COR-L47 (cell line): ENCODE results near the gene NTM.

Source experiments
- DNase-seq: peaks from one replicate; lab custom pipeline; 2025; lab: John Stamatoyannopoulos, UW

The NTM gene

DNA sequence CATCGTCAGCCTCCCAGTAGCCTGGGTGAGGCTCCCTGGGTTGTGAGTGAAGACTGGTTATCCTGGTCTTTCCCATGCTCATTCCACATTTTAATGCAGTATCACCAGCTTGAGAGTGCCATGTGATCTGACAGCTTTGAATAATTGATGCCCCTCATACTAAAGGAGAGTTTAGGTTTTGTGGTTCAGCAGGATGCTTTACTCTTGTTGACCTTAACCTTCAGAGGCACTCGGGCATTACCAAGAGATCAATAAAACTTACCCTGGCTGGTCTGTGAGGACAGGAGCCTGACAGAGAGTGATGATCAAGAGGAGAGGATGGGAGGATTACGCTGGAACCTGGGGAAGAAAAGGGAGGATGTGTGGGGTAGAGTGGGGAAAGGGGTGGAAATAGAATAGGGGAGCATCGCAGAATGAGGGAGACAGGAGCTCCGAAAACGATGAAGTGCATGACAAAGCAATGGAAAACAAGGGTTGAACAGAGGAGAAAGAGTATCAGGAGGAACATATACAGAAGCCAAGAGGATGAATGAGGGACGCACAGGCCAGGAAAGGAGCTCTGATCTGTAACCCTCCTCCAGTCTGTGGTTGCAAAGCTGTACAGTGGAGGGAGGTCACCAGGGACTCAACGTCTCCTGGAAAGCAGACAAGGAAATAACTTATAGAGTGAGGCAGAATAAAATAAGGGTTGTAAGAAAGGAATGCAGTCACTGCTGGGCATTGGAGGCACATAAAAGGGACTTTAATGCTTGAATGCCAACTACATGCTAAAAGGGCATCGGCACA is 594.5 kb downstream of the NTM start:
- no peak for DNase-seq

DNA sequence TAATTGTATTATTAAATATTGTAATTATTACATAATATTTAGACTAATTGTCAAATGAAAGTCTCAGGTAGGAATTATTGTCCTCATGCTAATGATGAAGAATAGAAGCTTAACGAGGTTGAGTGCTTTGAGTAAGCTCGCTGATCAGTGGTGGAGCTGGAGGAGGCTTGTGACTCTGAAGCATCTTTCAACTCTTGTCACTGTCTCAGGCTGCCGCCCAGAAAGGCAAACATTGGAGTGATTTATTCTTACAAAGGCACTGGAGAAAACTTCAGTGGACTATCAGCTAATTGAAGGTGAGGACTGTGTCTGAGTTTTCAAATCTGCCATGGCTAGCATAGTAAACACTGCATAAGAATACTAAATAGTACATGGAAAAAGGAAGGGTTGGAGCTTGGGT is 595.1 kb downstream of the NTM start:
- DNase-seq, result no peak

DNA sequence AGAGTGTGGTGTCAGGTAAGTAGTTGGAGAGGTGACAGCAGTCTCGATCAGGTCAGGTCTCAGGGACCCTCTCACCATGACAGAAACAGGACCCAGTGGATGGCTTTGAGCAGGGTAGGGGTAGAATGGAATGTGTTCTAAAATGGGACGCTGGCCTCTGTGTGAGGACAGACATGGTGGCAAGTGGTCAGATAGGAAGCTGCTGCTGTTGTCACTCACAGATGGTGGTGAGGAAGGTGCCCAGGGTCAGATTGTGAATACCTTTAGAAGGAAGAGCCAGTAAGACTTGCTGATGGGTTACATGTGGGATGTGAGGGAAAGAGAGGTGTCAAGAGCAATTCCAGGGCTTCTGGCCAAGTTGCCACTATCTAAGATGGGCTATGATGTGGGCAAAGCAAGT is 596.3 kb downstream of the NTM start:
- DNase-seq, result no peak

DNA sequence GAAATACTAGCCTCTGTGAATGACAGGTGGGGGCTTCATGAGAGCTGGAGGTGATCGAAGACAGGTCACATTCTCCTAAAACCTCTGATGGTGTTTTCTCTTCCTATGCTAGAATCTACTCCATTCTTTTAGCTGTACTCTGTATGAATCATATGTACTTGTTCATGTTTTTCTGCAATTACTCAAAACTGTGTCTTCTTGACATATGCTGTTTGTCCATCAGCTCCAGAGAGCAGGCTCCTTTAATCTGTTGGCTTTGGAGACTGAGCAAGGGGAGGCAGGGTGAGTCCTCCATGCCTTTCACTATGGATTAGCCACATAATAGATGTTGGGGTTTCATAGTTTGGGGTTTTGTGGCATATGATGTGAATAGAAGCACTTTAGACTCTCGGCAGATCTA is 598.8 kb downstream of the NTM start:
- DNase-seq, result no peak

DNA sequence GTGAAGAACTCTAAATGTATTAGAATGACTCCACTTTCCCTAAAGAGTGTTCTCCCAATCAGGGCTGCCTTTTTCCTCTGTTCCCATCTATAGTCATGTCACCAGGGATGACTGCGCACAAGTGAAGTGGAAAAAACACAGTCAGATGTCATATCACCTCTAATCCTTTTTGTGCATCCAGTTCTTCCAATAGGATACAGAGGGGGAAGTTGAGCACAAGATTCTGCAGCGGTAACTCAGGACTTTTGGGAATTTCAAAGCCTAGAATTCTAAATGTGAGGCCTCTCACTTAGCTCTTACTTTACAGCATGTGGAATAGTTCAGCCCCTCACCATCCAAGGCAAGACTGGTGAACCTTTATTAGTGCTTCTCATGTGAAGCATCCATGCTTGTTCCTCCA is 602.6 kb downstream of the NTM start:
- DNase-seq, result no peak

DNA sequence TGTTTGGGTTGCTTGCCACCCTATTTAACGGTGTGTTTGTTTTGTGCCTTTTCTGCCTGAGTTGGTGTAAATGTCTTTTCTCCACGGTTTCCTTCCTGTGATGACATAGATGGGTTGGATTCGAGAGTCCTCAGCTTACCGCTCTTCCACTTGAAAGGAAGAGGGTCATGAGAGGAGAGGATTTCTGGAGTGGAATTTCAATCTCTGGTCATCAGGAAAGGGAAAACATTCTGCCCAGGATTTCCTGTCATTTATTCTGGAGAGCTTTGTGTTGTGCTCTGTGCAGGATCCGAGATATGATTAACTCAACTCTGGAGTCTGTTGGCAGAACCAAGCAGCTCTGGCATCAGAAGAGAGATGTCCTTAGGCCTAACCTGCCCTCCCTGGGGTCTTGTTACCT is 605.2 kb downstream of the NTM start:
- DNase-seq, result no peak

DNA sequence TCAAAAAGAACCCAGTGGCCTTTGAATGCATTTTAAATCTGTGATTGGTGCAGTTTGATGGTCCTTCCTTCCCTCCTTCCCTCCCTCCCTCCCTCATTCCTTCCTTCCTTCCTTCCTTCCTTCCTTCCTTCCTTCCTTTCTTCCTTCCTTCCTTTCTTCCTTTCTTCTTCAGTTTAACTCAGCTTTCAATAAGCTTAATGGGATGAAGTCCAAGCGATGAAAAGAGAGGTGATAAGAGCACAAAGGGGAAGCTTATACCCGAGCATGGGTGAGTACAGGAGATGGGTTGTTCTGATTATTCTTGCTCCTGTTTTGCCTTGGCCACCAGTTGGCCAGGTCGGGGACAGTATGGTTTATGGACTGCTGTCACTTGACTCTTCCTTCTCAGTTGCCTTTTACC is 605.6 kb downstream of the NTM start:
- DNase-seq, result no peak

DNA sequence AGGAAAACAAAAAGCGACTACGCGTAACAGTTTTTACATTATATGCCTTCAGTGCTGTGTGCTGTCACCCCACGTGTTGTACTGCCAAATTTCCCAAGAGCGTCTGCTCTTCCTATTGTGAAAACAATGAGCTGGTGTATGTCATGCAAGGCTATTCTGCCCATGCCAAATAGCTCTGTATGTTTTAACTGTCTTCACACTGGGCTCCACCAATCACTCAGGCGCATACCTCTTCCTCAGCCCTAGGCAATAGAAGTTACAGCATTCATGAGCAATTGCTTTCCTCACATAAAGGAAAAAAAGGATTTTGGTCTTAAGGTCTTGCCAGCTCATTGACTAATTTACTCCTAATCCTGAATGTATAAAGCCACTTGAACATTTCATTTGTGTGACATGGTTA is 606.8 kb downstream of the NTM start:
- no peak for DNase-seq

DNA sequence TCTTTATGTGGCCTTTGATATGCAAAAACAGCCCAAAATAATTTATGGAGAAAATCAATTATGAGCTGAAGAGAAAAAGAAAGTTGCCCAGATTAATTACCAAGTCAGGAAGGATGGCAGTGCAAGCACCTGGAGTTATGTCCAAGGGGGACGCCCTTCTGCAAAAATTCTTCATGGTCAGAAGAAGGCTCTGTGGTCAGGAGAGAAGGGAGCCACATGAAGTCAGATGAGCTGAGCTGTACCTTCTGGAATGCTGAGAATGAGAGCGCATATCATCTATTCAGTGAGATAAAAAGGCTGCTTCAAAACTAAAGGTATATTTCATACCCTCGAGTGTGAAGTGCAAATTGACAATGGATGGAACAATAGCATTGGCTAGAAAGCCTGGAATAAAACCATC is 607.4 kb downstream of the NTM start:
- DNase-seq, result no peak

DNA sequence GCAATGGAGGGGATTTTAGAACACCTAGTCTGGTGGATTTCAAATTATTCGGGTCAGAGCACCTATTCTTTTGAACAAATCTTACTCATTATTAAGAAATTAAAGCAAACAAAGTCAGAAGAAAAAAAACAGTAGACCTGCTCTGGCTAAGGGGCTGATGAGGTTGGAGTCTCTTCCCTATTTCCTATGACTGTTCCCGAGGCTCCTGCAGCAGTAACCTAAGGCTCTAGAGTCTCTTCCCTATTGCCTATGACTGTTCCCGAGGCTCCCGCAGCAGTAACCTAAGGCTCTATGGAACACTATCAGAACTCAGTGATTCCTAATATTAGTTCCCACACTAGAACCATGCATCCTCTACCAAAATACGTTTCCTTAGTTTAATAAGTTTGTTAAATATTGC is 607.9 kb downstream of the NTM start:
- DNase-seq, result no peak

DNA sequence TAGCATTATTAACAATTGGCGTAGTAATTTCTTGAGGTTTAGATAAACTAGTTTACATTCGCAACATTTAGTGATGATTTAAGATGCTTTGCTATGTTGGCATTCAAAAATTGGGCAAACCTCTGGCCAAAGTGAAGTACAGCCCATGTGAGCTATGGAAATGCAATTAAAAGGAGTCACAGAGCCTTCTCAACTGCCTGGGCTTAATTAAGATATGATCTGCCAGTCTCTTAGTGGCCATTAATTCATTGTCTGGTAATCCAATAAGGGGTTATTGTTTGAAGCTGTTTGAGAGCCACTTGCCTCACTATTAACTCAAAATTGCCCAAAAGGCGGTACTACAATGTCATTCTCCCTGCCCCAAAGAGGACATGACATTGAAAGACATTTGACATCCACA is 608.9 kb downstream of the NTM start:
- DNase-seq, result no peak

DNA sequence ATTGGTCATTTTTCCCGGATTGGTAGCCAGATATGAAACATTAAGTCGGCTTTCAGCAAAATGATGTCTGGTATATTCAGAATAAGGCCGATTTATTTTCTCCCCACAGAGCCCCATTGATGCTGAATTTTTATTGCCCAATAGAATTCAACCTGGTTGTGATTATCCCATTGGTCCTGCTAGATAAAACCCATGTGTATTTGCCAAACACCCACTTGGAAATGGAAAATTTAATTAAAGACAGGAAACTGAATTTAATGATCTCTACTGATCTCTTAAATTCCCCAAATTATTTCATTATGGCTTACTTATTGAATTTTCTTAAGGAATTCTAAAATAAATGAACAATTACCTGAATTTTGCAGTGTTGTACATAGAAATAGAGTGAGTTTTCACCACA is 609.8 kb downstream of the NTM start:
- DNase-seq, result no peak

DNA sequence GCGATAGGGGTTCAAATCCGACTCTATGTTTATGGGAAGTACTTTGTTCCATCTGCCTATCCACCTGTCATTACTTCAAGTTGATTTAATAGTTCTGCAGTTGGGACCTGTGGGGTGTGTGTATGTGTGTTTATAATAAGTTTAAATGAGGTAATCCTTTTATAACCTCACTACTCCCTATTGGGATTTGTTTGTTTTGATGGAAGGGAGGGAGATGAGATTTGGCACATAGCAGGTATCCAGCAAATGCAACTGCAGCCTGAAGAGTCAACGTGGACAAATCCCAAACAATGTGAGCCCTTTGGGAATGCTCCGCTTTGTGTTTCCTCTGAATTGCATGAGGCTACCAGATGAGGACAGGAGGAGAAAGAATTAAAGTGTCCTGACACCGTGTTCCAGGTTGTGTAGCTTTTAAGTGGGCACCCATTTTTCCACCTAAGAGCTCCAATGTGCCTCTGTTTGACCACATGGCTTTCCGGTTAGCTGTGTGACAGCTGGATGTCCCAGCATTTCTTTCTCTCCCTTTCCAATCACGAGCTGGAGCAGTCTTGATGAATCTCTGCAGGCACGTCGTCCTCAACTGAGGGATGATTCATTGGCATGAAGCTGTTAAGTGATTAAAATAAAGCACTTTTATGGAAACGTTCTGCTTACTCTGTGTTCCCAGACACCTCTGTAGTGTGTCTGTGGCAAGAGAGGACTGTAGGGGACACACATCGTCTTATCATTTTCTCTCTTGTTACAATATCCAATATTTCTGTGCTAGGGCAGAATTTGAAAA is 610.7 kb downstream of the NTM start:
- DNase-seq, result peak; percentile 34

DNA sequence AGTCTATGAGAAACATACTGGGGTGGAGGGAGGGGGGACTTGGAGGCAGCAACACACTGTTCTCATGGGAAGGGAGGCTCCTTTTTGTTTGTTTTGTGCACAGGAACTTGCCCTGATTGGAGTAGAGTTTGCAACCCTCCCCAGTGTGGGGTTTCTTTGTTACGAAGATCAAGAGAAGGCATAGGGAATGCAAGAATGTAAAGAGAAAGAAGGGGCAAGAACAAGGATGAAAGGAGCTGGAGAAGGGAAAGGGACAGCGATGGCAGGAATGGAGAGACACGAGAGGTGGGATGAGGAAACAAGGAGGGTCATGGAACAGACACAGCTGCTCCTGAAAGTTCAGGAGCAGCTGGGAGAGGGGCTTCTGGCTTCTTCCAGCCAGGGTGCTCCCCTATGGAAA is 611.7 kb downstream of the NTM start:
- no peak for DNase-seq

DNA sequence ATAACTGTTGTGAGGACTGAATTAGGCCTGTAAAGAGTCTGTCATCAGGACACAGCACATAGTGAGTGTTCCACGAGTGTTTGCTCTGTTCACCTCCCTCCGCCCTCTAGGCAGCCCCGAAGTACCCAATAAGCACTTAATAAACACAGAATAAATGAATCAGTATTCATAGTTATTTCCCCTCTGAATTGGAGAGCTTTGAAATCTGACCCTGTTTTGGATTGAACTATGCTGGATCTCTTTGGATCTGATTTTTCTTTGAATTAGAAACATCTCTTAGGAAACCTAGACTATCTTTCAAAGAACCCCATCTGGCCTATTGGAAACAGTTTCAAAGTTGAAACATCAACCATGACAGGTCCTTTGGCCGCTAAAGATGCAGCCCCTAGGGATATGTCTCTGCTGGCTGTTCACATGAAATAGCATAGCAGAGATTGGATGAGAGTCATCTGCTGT is 615.5 kb downstream of the NTM start:
- no peak for DNase-seq

DNA sequence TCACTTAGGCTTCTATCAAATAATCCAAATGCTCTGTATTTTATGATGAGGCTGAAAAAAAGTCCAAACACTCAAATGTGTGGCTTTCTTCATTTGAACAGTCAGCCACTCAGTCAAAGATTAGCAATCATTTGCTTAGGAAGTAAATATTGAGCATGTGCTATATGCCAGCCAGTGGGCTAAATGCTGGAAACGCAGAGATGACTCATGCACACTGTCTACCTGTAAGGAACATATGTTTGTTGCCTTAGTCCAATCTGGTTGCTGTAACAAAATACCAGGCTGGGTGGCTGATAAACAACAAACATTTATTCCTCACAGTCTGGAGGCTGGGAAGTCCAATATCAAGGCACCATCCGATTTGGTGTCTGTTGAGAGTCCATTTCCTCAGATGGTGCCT is 617.3 kb downstream of the NTM start:
- DNase-seq, result no peak

DNA sequence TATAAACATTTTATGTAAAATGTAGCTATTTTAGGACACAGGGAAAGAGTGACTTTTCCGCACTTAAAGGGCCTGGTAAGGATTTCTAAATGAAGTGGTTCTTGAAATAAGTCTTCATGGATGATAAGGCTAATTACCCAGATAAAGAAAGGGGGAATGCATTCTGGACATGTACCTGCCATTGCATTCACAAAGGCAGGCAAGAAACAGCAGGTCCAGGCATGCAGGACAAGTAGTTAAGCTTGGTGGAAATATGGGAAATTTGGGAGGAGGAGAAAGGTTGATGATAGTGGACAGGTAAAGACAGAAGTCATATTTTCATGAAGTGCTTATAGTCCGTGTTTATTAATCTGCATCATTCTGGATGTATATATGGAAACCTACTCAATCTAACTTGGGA is 621.2 kb downstream of the NTM start:
- no peak for DNase-seq

DNA sequence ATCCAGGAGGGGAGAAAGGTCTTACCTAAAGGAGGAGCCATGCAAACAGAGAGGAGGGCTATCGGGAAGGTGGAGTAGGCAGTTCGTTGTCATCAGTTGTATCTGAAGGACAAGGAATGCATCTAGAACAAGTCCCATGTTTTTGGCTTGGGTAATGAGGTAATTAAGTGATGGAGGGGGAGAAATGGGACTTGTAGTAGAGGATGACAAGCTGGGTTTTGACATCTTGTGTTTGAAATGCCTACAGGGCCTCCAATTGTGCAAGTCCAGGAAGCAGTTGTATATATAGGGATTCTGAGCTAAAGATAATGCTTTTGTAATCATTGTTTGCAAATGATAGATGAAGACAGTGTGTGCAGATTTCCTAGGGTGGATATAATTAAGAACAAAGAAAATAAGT is 622.8 kb downstream of the NTM start:
- DNase-seq, result no peak

DNA sequence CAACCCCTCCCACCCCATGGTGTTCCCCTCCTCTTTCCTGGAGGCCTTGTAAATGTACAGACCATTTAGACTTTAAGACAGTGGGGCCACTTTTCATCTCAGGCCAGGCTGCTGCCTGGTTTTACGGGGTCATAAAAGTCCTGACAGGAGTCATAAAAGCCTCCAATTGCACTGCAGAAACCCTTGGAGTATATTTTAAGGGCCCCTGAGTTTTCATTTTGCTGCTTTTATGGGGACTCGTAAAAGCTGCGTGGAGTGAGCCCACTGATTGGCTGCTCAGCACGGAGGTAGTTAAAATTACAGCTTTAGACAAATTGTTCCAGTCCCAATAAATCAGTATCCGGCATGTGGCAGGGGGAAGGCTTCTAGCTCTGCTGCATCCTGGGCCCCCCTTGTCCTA is 627.6 kb downstream of the NTM start:
- DNase-seq, result no peak

DNA sequence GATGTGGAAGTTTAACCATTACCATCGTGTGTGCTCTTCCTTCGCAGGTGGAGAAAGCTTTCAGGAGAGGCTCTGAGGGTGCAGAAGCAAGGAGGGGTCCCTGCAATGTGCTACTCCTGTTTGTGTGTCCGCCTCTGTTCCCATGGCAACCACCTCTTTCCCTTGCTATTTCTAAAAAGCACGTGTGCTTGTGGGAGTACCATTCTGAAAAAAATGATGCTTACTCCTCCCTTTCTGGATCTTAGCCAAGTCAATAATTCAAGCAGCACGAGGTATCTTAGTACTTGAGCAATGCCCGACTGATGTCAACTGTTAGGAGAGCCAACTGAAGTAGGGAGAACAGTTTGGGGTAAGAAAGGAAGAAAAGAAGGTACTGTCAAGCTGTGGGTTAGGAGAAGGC is 628.7 kb downstream of the NTM start:
- DNase-seq, result peak; percentile 87

DNA sequence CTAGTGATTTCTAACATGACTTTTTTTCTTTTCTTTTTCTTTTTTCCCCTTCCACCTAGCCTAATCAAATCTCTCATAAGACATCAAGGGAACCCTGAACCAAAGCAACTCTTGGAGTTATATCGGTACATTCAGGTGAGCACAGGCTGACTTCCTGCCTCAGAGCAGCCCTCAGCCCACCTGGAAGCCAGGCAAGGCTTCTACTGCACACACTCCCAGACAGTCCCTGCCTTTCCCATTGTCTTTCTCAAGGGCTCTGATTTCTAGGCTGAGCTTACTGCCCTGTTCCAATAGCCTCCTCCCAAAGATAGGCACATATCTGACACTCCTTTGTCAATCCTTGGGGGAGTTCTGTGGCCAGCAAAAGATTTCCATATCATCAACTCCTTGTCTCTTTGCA is 629.5 kb downstream of the NTM start:
- DNase-seq, result no peak

DNA sequence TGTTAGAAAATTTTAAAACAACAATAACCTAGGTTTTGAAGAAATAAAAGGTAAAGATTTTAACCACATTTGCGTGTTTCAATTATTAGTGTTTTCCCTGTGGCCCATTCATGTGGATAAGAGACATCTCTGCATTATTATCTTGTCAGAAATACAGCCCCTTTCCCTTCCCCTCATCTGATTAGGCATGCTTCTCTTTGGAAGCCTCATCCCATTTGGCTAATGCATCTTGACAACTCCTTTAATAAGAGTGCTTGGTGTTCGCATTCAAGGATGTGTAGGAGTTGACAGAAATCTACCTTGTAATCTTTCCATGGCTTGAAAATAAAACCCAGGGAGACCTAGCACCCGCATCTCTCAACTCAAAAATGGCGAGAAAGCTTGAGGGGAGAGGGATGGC is 635.5 kb downstream of the NTM start:
- DNase-seq, result no peak

DNA sequence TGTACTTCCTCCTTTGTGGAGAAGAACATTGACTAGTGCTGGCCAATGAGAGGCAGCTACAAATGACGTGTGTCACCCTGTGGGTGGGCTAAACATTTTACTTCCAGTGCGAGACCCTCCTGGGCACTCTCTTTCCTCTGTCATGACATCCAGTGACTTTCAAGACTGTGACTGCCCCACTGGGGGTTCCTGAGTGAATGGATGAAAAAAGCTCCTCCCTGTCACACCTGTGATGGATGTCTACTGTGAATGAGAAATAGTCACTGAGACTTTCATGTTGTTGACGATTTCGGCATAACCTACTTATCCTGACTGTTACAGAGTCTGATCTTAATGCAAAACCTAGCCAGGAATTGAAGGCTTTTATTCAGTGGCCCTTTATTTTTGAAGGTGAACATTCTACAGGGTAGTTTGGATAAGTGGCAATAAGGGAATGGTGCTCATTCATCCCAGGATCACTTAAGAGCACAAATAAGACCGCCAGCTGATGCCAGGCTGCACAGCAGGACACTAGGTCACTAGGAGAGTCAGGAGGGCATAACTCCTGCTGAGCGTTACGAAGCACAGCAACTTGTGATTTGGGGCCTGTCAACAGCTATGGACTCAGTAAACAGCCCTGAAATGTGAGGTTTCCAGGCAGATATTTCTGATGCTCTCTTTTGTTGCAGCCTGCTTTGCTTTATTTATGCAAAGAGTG is 636.6 kb downstream of the NTM start:
- DNase-seq, result no peak
